Left lobe of liver (tissue), 2 donors: Measurements from ENCODE around the gene CD79B. TPM values are rescaled to one million over a fixed set of nuclear protein-coding genes. Genes with fewer than 3 reads are reported as not detected.
"Not testable (repeated sequence)": the region's sequence is repeated elsewhere in the genome, so short reads cannot be mapped to it uniquely, and the experiment has no call there.

Experiments used
- ATAC-seq: fragments of 200-7000 bp; cut with Tn5 transposase; one replicate; pipeline ENCODE4 v1.9.1; 2020; ENCODE audit warnings: mild to moderate bottlenecking, moderate library complexity
- DNase-seq: peaks from one replicate; pipeline ENCODE4 v3.0.0-alpha.2; 2020; ENCODE audit warnings: low spot score
- total RNA-seq: library from RNA; stranded (reverse); gene quantifications from one replicate; pipeline ENCODE4 v1.2.1, GENCODE V29; 2021
- donor health status: DM: no; HTN: no; CAD: no; lungs with moderate emphysema.
- donor health status: DM: no; HTN: yes; CAD: no.

The CD79B gene
- total RNA-seq, 1 donor from 2014 or later: 0.81 TPM

DNA sequence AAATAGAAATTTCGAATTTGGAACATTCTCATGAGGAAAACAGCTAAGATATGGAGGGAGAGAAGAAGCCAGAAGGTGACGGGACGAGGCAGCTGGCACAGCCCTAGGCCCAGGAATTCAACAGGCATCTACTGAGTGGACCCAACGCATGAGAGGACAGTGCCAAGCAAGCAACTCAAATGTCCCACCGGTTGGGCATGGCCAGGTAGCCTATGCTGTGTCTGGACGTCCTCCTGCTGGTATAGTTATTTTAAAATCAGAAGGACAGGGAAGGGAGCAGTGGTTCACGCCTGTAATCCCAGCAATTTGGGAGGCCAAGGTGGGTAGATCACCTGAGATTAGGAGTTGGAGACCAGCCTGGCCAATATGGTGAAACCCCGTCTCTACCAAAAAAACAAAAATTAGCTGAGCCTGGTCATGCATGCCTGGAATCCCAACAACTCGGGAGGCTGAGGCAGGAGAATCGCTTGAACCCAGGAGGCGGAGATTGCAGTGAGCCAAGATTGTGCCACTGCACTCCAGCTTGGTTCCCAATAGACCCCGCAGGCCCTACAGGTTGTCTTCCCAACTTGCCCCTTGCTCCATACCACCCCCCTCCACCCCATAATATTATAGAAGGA is 15.5 kb downstream of the CD79B start:
- ATAC-seq (no peak), DNase-seq (no peak)

DNA sequence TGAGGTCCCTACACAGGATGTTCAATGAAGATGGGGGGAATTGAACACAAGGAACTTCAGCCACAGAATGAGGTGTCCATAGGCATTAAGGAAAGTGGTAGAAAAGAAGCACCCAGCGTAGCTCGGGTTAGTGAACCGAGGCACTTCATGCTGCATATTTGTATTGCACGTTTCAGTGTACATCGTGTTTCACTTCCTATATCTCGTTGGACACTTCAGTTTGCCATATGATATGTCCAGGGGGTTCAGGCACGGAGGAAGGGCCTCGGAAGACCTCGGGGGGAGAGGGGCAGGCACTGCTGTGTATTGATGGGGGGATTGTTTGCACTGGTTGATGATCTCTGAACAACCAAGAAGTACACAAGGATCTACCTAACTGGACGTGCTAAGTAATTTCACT is 16.4 kb downstream of the CD79B start:
- ATAC-seq, DNase-seq: not testable (repeated sequence)

GRCh38 chr17:63914471-63914870 is 17.7 kb downstream of the CD79B start:
- ATAC-seq (no peak), DNase-seq (no peak)

- DNase-seq: no peak
- ATAC-seq: peak; percentile 89
Observed at GRCh38 chr17:63911657-63912100, 20.5 kb downstream of the CD79B start.

- ATAC-seq (no peak), DNase-seq (no peak)
Observed at GRCh38 chr17:63911041-63911635, 21.0 kb downstream of the CD79B start, which contains the start of gene CSHL1. TSS of gene CSHL1 (minus strand) at chr17:63911258. CDS start at chr17:63911196, 62 bp downstream.

DNA sequence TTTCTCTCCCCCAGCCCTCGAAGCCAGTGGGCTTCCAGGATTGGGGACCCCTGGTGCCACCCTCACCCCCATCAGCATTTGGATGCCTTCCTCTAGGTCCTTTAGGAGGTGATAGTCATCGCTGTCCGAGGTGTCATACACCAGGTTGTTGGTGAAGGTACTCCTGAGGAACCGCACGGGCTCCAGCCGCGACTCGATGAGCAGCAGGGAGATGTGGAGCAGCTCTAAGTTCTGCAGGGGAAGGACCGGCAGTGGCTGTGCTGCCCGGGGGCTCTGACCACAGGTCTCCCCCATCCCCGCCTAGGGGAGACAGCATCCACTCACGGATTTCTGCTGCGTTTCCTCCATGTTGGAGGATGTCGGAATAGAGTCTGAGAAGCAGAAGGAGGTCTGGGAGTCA is 22.0 kb downstream of the CD79B start:
- ATAC-seq (no peak), DNase-seq (no peak)

- ATAC-seq, DNase-seq: not testable (repeated sequence)
Observed at GRCh38 chr17:63909586-63909985, 22.5 kb downstream of the CD79B start.

DNA sequence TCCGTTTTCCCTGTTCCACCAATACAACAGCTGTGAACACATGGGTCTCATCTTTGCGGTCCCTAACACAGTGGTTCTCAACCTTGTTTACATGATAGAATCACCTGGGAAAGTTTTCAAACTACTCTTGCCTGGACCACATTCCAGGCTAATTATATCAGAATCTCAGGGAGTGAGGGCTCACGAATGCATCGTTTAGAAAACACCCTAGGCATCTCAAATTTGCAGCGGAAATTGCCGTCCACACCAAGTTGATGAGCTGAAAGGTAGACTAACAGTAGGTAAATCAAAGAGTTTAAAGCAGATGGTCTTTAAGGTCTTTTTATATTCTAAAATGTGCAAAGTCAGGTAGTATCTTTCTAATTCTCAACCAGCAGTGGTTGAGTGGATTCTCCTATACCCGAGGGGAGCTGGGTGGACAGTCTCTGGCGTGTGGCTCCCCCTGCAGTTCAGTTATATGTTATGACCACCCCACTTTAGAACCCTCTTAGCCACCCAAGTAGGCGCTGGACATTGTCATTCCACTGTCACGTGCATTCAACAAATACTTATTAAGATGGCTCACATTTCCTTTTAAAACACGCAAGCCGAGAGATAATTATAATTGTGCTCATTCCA is 24.9 kb downstream of the CD79B start:
- ATAC-seq, DNase-seq: not testable (repeated sequence)

DNA sequence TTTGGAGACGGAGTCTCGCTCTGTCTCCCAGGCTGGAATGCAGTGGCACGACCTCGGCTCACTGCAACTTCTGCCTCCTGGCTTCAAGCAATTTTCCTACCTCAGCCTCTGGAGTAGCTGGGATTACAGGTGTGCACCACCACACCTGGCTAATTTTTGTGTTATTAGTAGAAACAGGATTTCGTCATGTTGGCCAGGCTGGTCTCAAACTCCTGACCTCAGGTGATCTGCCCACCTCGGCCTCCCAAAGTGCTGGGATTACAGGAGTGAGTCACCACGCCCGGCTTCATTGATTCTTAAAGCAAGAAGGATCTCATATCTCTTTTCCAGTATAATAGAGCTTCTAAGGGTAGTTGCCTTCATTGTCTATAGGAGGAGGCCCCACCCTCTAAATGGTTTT is 27.3 kb downstream of the CD79B start:
- DNase-seq, ATAC-seq: not testable (repeated sequence)

DNA sequence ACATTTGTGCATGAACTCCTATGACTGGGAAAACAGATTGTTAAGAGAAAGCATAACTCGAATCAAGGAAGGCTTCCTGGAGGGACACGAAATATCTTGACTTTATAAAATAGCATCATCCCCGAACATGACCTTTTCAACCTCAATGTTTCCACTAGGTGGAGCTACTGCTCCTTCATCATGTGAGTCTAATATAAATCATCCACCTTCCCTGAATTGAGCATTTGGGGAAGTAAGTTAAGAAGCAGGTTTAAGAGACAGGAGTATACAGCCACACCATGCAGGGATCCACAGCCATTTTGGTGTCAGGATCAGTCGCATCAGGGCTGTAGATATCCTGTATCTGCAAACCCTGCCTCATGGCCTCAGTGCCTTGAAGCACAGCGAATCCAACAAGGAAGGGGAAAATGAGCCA is 28.3 kb downstream of the CD79B start:
- not testable (repeated sequence) for DNase-seq
- peak; percentile 74 for ATAC-seq

GRCh38 chr17:63901971-63902370 is 30.2 kb downstream of the CD79B start:
- DNase-seq, ATAC-seq: not testable (repeated sequence)

- not testable (repeated sequence) for ATAC-seq, DNase-seq
Observed at GRCh38 chr17:63898899-63899798, 33.0 kb downstream of the CD79B start.

GRCh38 chr17:63896524-63897354 is 35.4 kb downstream of the CD79B start, which contains the start of gene CSH1:
TSS of gene CSH1 (minus strand) at chr17:63896574. CDS start at chr17:63896511, 63 bp downstream.
- DNase-seq: not testable (repeated sequence)

GRCh38 chr17:63894821-63895220 is 37.3 kb downstream of the CD79B start:
- not testable (repeated sequence) for ATAC-seq, DNase-seq

More at GRCh38 chr17:63896524-63897354, 35.4 kb downstream of the CD79B start, which contains the start of gene CSH1:
- not testable (repeated sequence) for ATAC-seq

DNA sequence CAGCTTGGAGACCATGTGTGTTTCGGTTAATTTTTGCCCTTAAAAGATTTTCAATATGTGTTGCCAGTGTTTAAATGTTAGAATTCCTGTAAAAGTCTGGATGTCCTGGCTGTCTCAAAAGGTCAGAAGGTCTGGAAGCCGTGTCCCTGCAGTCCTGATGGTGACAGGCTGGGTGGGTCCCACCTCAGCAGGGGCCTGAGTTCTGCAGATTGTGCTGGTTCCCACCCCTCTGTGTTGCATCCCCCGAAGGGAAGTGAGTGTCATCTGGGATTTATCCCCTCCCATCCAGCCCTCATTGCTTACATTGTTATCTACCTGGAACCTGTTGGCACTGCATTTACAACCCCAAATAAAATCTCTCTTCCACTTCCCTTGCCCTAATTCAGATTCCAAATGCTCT is 38.1 kb downstream of the CD79B start:
- DNase-seq: not testable (repeated sequence)

GRCh38 chr17:63892316-63893037 is 39.7 kb downstream of the CD79B start:
- not testable (repeated sequence) for ATAC-seq, DNase-seq

More for the DNA sequence above, 38.1 kb downstream of the CD79B start:
- not testable (repeated sequence) for ATAC-seq

GRCh38 chr17:63889026-63889848 is 42.9 kb downstream of the CD79B start:
- DNase-seq: not testable (repeated sequence)
- ATAC-seq: peak; percentile 82

DNA sequence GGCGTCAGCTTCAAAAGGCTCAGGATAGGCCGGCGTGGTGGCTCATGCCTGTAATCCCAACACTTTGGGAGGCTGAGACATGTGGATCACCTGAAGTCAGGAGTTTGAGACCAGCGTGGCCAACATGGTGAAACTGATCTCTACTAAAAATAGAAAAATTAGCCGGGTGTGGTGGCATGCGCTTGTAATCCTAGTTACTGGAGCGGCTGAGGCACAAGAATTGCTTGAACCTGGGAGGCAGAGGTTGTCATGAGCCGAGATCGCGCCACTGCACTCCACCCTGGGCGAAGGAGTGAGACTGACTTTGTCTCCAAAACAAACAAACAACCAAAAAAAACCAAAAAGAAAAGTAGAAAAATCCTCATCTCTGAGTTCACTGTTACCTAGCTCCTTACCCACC is 47.0 kb downstream of the CD79B start:
- not testable (repeated sequence) for DNase-seq, ATAC-seq
